CD4-positive, CD25-positive, alpha-beta regulatory T cell (primary cell): Measurements from ENCODE around the gene UST. TPM values are rescaled to one million over a fixed set of nuclear protein-coding genes. Genes with fewer than 3 reads are reported as not detected.

Source experiments
- ATAC-seq, 2 donors: fragments of 150-1000 bp; cut with Tn5 transposase; one replicate each; pipeline ENCODE4 v1.10.0; 2021; ENCODE audit warnings: low read depth in 2 of 2, moderate number of reproducible peaks in 2 of 2, moderate library complexity in 1 of 2
- DNase-seq, 3 donors: peaks; one replicate each; pipeline versions ENCODE4 v3.0.0 to v3.0.0-alpha.2; 2012 to 2022; ENCODE audit warnings: mixed read lengths in 1 of 3
- H3K27ac ChIP-seq: one replicate; pipeline ENCODE4 v1.7.0; 2013; ENCODE audit warnings: mild to moderate bottlenecking, low read length; ENCODE audit not compliant: insufficient read depth, poor library complexity, severe bottlenecking
- H3K27me3 ChIP-seq: one replicate; pipeline ENCODE4 v1.7.0; 2013; ENCODE audit warnings: low read length; ENCODE audit not compliant: control insufficient read depth, insufficient read depth
- H3K36me3 ChIP-seq: one replicate; pipeline ENCODE4 v1.7.0; 2013; ENCODE audit warnings: mild to moderate bottlenecking, low read length, moderate library complexity; ENCODE audit not compliant: control insufficient read depth, insufficient read depth
- H3K4me1 ChIP-seq: 2 replicates; pipeline ENCODE4 v1.7.0; 2013; ENCODE audit warnings: mild to moderate bottlenecking, low read length; ENCODE audit not compliant: insufficient read depth, control insufficient read depth, poor library complexity, severe bottlenecking
- H3K4me3 ChIP-seq: one replicate; pipeline ENCODE4 v1.7.0; 2013; ENCODE audit warnings: low read depth, mild to moderate bottlenecking, low read length, moderate library complexity
- H3K9me3 ChIP-seq, 2 experiments: 1 replicate in 1 of 2; 2 replicates in 1 of 2; pipeline ENCODE4 v1.7.0; 2013; ENCODE audit warnings: low read length in 2 of 2, mild to moderate bottlenecking in 1 of 2, moderate library complexity in 1 of 2; ENCODE audit not compliant: control insufficient read depth in 2 of 2
- H3K27ac Mint-ChIP-seq, 3 donors: one replicate each; pipeline ENCODE4 v1.8.0; 2020 to 2022; ENCODE audit warnings: mild to moderate bottlenecking in 3 of 3, mixed read lengths in 3 of 3, moderate library complexity in 2 of 3
- H3K27me3 Mint-ChIP-seq: one replicate; pipeline ENCODE4 v1.8.0; 2022; ENCODE audit warnings: mild to moderate bottlenecking, mixed read lengths
- H3K36me3 Mint-ChIP-seq: one replicate; pipeline ENCODE4 v1.8.0; 2020; ENCODE audit warnings: mixed read lengths
- H3K4me1 Mint-ChIP-seq, 4 donors: one replicate each; pipeline ENCODE4 v1.8.0; 2020 to 2022; ENCODE audit warnings: mixed read lengths in 4 of 4, mild to moderate bottlenecking in 1 of 4
- H3K4me3 Mint-ChIP-seq, 4 donors: one replicate each; pipeline ENCODE4 v1.8.0; 2020 to 2022; ENCODE audit warnings: mild to moderate bottlenecking in 4 of 4, mixed read lengths in 4 of 4, moderate library complexity in 3 of 4
- H3K9me3 Mint-ChIP-seq, 7 donors: one replicate each; pipeline ENCODE4 v1.8.0; 2020 to 2022; ENCODE audit warnings: mixed read lengths in 7 of 7, mild to moderate bottlenecking in 3 of 7, moderate library complexity in 2 of 7
- polyA plus RNA-seq, 4 donors: library from polyadenylated mRNA; unstranded; fragments of 300-500 nt; fragmentation: Illumina TruSeq; gene quantifications; one replicate each; pipeline ENCODE4 v1.2.3, GENCODE V29; 2021
- total RNA-seq: library from RNA; stranded (reverse); gene quantifications from one replicate; pipeline ENCODE4 v1.2.3, GENCODE V29; 2022

Gene UST
- total and polyA plus RNA-seq, 5 donors from 2014 or later: 1.1 to 2.9 (median 2.5) TPM

DNA sequence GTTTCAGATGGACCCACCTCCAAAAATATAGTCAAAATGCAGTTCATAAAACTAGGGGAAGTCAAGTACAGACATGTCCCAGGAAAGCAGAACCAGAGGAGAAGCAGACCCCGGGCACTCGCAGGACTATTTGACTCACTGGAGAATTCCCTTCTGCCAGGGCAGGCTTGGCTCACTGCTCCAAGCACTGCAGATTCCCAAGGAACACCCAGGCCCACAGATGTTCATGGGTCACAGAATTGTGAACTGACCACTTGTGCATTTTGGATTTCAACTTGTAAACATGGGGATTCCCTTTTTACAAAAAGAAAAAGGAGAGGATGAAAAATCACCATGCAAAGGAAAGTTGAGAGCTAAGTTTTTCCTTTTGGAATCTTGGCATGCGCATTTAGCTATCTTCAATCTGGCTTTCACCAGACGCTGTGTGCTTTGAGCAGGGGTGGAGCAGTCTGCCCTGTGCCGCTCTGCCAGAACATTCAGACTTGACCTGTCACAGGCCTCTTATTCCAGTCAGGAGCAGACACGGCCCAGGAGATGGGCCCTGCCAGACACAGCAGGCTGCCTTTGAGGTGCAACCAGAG is 333.2 kb downstream of the UST start:
- Mint-ChIP-seq H3K9me3 (no peaks in the 10 kb centered on the region), H3K27ac (no peak overlapping the region), H3K36me3 (no peaks in the 10 kb centered on the region), H3K4me1 (peaks cover 30 to 73% (median 51%) of the 10 kb centered on the region in 4 donors), H3K27me3 (no peaks in the 10 kb centered on the region), H3K4me3 (no peak overlapping the region)
- ATAC-seq: no peak
- no peaks in the 10 kb centered on the region for H3K9me3 ChIP-seq
- H3K27ac ChIP-seq: no peak overlapping the region
- no peaks in the 10 kb centered on the region for H3K27me3 ChIP-seq
- H3K36me3 ChIP-seq: no peaks in the 10 kb centered on the region
- no peak for DNase-seq
- no peak overlapping the region for H3K4me3 ChIP-seq
- H3K4me1 ChIP-seq: peaks cover 55% of the 10 kb centered on the region

DNA sequence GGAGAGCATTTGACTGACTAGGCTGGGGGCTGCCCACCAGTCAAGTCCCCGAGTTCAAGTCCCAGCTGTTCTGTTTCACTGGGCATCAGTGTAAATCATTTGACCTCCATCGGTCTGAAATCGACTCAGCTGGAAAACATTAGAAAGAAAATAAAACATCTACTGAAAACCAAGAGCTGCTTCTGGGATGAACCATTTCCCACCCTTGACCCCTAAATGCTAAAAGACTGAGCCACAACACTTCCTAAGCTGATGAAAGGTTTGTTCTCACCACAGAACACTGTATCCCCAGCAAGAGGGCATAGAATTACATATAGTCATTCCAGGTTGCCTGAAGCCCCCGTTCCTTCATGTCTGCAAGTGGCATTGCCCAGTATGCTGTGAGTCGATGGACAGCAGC is 333.7 kb downstream of the UST start:
- Histone ChIP-seq H3K4me3 (no peak overlapping the region), H3K4me1 (peaks cover 54% of the 10 kb centered on the region), H3K27ac (no peak overlapping the region), H3K36me3 (no peaks in the 10 kb centered on the region), H3K27me3 (no peaks in the 10 kb centered on the region), H3K9me3 (no peaks in the 10 kb centered on the region)
- Mint-ChIP-seq H3K4me3 (no peak overlapping the region), H3K9me3 (no peaks in the 10 kb centered on the region), H3K27ac (no peak overlapping the region), H3K4me1 (peaks cover 32 to 73% (median 52%) of the 10 kb centered on the region in 4 donors), H3K36me3 (no peaks in the 10 kb centered on the region), H3K27me3 (no peaks in the 10 kb centered on the region)
- DNase-seq (no peak), ATAC-seq (no peak)

DNA sequence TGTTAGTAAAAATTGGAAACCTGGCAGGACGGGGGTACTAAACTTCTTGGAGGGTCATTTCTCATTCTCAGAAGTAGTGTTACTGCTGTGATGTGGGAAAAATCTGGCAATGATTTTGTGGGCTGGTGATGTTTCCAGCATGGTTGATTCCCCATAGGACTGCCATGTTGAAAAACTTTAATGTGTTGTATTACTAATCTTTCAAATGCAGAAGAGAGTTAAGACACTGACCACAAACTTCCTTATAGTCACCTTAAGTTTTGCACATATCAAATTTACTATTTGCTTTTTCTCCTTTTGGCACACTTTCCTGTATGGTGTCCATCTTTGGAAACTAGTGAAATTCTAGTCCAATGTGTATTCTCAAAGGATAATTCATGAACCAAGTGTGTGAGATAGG is 334.5 kb downstream of the UST start:
- Mint-ChIP-seq H3K9me3 (no peaks in the 10 kb centered on the region), H3K4me1 (peaks cover 27 to 73% (median 53%) of the 10 kb centered on the region in 4 donors), H3K36me3 (no peaks in the 10 kb centered on the region), H3K27ac (peak overlapping the region in 1 of 3 donors; percentile 26), H3K4me3 (peak overlapping the region in 1 of 4 donors; percentile 8), H3K27me3 (no peaks in the 10 kb centered on the region)
- Histone ChIP-seq H3K4me3 (no peak overlapping the region), H3K36me3 (no peaks in the 10 kb centered on the region), H3K27ac (no peak overlapping the region), H3K27me3 (no peaks in the 10 kb centered on the region), H3K9me3 (no peaks in the 10 kb centered on the region), H3K4me1 (peaks cover 48% of the 10 kb centered on the region)
- DNase-seq (no peak), ATAC-seq (no peak)

DNA sequence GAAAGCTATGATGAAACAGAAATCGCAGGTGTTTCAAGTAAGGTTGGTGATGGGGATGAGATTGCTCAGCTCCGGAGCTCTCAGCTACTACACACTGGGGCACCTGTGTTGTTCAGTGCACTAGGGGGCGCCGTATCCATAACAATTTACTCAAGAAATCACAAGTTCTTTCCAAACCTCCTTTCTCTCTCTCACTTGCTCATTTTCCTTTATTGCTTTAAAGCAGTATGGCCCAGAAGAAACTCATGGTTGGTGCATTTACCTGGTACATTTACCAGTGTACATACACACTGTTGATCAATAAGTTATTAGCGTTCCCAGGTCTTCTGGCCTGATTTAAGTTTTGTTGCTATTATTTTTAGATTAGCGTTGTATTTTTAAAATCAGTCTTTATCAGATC is 335.5 kb downstream of the UST start:
- Mint-ChIP-seq H3K27me3 (no peaks in the 10 kb centered on the region), H3K36me3 (no peaks in the 10 kb centered on the region), H3K9me3 (no peaks in the 10 kb centered on the region), H3K4me3 (peak overlapping the region in 3 of 4 donors; percentile 3 to 30 (median 19)), H3K4me1 (peaks cover 23 to 63% (median 51%) of the 10 kb centered on the region in 4 donors), H3K27ac (peak overlapping the region in 2 of 3 donors; percentile 61 to 87)
- no peak overlapping the region for H3K27ac ChIP-seq
- peak; percentile 71 to 95 (median 79) for DNase-seq
- peak overlapping the region; percentile 29 for H3K4me3 ChIP-seq
- no peaks in the 10 kb centered on the region for H3K27me3 ChIP-seq
- no peaks in the 10 kb centered on the region for H3K9me3 ChIP-seq
- peak; percentile 78 to 88 for ATAC-seq
- H3K36me3 ChIP-seq: no peaks in the 10 kb centered on the region
- H3K4me1 ChIP-seq: peaks cover 40% of the 10 kb centered on the region

DNA sequence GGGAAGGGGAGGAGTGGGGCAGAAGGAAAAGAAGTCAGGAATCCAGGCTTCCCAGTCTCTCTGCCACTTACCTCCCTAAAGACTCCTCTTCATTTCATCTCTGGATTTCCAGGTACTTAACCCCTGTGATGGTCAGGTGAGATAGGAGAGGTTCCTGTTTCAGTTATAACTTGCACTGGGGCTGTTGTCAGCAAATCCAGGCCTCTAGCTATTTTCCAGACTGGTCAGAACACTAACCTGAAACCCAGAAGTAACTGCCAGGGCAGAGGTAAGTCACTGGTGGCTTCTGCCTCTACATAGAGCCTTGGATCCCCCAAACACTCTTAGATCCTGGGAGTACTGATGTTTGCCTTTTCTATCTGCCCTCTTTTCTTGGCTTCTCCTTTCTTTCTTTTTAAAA is 337.2 kb downstream of the UST start:
- Histone ChIP-seq H3K4me1 (peaks cover 36% of the 10 kb centered on the region), H3K27me3 (no peaks in the 10 kb centered on the region), H3K36me3 (no peaks in the 10 kb centered on the region), H3K4me3 (peak overlapping the region; percentile 62), H3K27ac (peak overlapping the region; percentile 52), H3K9me3 (no peaks in the 10 kb centered on the region)
- Mint-ChIP-seq H3K4me1 (peaks cover 23 to 58% (median 50%) of the 10 kb centered on the region in 4 donors), H3K9me3 (no peaks in the 10 kb centered on the region), H3K27ac (peak overlapping the region; percentile 87 to 95 (median 88)), H3K27me3 (no peaks in the 10 kb centered on the region), H3K4me3 (peak overlapping the region; percentile 19 to 79 (median 54)), H3K36me3 (no peaks in the 10 kb centered on the region)
- peak in 1 of 3 donors; percentile 65 for DNase-seq
- no peak for ATAC-seq

DNA sequence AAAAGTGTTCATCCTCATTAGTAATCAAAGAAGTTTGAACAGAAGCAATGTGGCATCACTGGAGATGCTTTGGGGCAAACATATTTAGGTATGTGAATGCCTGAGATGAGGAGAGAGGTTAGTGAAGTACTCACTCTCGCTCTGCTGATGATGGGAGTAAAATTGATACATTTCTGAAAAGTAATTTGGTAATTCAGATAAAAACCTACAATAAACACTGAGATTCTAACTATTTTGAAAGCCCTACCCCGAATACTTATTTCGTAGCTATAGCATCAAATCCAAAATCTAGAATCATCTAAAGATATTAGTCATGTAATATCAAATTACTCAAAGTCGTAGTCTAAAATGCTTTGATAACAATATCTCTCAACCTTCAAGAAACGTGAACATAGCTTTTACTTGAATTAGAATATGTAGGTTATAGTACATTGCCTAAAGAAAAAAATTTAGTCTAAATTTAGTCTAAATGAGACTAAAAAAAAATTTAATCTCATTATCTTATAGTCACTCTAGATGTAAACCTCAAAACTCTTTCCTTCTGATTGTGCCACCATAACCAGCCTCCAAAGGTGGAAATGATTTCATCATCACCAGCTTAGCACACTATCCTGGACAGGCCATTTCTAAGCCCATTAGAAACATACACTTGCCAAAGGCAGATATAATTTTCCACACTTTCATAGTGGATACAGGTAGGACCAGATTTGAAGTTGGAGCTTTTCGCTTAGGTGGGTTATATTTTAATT is 338.2 kb downstream of the UST start:
- peak in 1 of 3 donors; percentile 74 for DNase-seq
- no peaks in the 10 kb centered on the region for H3K36me3 Mint-ChIP-seq
- peaks cover 36% of the 10 kb centered on the region for H3K4me1 ChIP-seq
- H3K36me3 ChIP-seq: no peaks in the 10 kb centered on the region
- peak; percentile 40 to 64 for ATAC-seq
- peaks cover 23 to 59% (median 51%) of the 10 kb centered on the region in 4 donors for H3K4me1 Mint-ChIP-seq
- no peaks in the 10 kb centered on the region for H3K27me3 Mint-ChIP-seq
- peak overlapping the region; percentile 19 to 61 (median 54) for H3K4me3 Mint-ChIP-seq
- H3K4me3 ChIP-seq: peak overlapping the region; percentile 62
- H3K27ac Mint-ChIP-seq: peak overlapping the region; percentile 87 to 95 (median 88)
- no peaks in the 10 kb centered on the region for H3K9me3 ChIP-seq
- H3K9me3 Mint-ChIP-seq: no peaks in the 10 kb centered on the region
- no peaks in the 10 kb centered on the region for H3K27me3 ChIP-seq
- no peak overlapping the region for H3K27ac ChIP-seq

DNA sequence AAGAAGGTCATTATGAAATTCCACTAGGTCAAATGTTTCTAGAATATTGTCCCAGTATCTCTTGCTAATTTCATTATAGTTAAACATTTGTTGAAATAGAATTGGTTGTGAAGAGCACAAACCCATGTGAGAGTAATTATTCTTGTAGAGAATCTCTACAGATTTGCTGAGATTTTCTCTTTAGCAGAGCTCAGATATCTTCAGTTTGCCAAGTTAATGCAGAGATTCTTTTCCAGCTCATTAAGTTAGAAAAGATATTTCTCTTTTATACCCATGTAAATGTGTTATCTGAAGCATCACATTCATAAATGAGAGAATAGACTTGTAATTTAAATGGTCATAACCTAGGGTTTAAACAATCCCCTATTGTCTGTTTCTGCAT is 338.7 kb downstream of the UST start:
- no peak overlapping the region for H3K27ac ChIP-seq
- no peaks in the 10 kb centered on the region for H3K9me3 Mint-ChIP-seq
- H3K4me1 Mint-ChIP-seq: peaks cover 23 to 64% (median 57%) of the 10 kb centered on the region in 4 donors
- H3K9me3 ChIP-seq: no peaks in the 10 kb centered on the region
- H3K27ac Mint-ChIP-seq: peak overlapping the region in 2 of 3 donors; percentile 87 to 95
- H3K27me3 ChIP-seq: no peaks in the 10 kb centered on the region
- DNase-seq: no peak
- H3K36me3 ChIP-seq: no peaks in the 10 kb centered on the region
- peak overlapping the region in 3 of 4 donors; percentile 20 to 61 (median 36) for H3K4me3 Mint-ChIP-seq
- ATAC-seq: no peak
- H3K4me3 ChIP-seq: peak overlapping the region; percentile 62
- H3K27me3 Mint-ChIP-seq: no peaks in the 10 kb centered on the region
- peaks cover 36% of the 10 kb centered on the region for H3K4me1 ChIP-seq
- no peaks in the 10 kb centered on the region for H3K36me3 Mint-ChIP-seq
